Memory B cell (primary cell): ENCODE measurements around the gene ACVR1.

Experiments
- ATAC-seq: fragments of 150-1000 bp; cut with Tn5 transposase; 2 replicates; pipeline ENCODE4 v1.10.0; 2021; ENCODE audit warnings: low read depth, mild to moderate bottlenecking, moderate library complexity
- DNase-seq, 2 donors: peaks; one replicate each; pipeline ENCODE4 v3.0.0; 2022; ENCODE audit warnings: low spot score in 2 of 2
- H3K27ac Mint-ChIP-seq: one replicate; pipeline ENCODE4 v1.8.0; 2022; ENCODE audit warnings: mild to moderate bottlenecking, moderate library complexity, mixed read lengths
- H3K27me3 Mint-ChIP-seq: one replicate; pipeline ENCODE4 v1.8.0; 2022; ENCODE audit warnings: mixed read lengths
- H3K36me3 Mint-ChIP-seq: one replicate; pipeline ENCODE4 v1.8.0; 2022; ENCODE audit warnings: mild to moderate bottlenecking, mixed read lengths
- H3K4me1 Mint-ChIP-seq: one replicate; pipeline ENCODE4 v1.8.0; 2022; ENCODE audit warnings: mixed read lengths
- H3K4me3 Mint-ChIP-seq: one replicate; pipeline ENCODE4 v1.8.0; 2022; ENCODE audit warnings: mild to moderate bottlenecking, moderate library complexity, mixed read lengths
- H3K9me3 Mint-ChIP-seq: one replicate; pipeline ENCODE4 v1.8.0; 2022; ENCODE audit warnings: mixed read lengths

ACVR1 gene

DNA sequence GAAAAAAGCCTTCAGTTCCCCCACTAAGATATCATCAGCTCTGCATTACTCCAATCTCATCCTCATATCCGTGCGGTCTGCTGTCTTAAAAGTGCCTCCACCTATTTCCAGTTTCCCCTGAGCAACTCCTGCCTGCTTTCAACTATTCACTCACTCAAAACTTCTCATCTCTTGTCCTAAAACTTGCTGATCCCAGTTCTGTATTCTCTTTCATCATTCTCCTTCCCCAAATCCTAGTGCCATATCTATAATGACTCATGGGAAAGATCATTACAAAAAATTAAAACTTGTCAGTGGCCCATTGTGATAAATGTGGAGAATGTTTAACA lies 20.0 kb downstream of the ACVR1 start:
- no peak overlapping the region for H3K27ac Mint-ChIP-seq
- no peak for DNase-seq
- no peak for ATAC-seq
- peaks cover 10% of the 10 kb centered on the region for H3K36me3 Mint-ChIP-seq
- H3K27me3 Mint-ChIP-seq: no peaks in the 10 kb centered on the region
- no peaks in the 10 kb centered on the region for H3K9me3 Mint-ChIP-seq
- H3K4me3 Mint-ChIP-seq: no peak overlapping the region
- H3K4me1 Mint-ChIP-seq: peaks cover 9% of the 10 kb centered on the region

DNA sequence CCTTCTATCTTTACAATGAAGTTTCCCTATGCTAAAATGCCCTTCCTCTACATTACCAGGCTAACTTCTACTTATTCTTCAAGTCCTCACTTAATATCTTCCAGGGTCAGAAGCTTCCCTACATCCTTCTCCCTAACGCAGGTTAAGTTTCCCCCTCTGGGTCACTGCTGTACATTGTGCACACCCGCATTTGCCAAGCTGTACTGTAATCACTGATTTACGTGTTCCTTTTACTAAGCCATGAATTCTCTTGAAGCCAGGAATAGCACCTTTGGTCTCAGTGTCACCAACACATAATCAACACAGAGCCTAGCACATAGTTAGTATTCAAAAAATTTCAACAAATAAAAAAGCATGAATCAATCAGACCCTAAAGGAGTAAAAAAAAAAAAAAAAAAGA lies 22.3 kb downstream of the ACVR1 start:
- Mint-ChIP-seq H3K27me3 (no peaks in the 10 kb centered on the region), H3K27ac (no peak overlapping the region), H3K9me3 (no peaks in the 10 kb centered on the region), H3K36me3 (peaks cover 9% of the 10 kb centered on the region), H3K4me1 (peaks cover 7% of the 10 kb centered on the region), H3K4me3 (no peak overlapping the region)
- DNase-seq (no peak), ATAC-seq (no peak)

GRCh38 chr2:157853211-157853610 lies 22.9 kb downstream of the ACVR1 start:
- peaks cover 7% of the 10 kb centered on the region for H3K4me1 Mint-ChIP-seq
- H3K27ac Mint-ChIP-seq: no peak overlapping the region
- H3K27me3 Mint-ChIP-seq: no peaks in the 10 kb centered on the region
- no peak overlapping the region for H3K4me3 Mint-ChIP-seq
- DNase-seq (no peak), ATAC-seq (no peak)
- H3K9me3 Mint-ChIP-seq: no peaks in the 10 kb centered on the region
- H3K36me3 Mint-ChIP-seq: peaks cover 9% of the 10 kb centered on the region

- no peak overlapping the region for H3K4me3 Mint-ChIP-seq
- DNase-seq (no peak), ATAC-seq (no peak)
- H3K36me3 Mint-ChIP-seq: peaks cover 15% of the 10 kb centered on the region
- no peaks in the 10 kb centered on the region for H3K27me3 Mint-ChIP-seq
- peaks cover 15% of the 10 kb centered on the region for H3K4me1 Mint-ChIP-seq
- no peaks in the 10 kb centered on the region for H3K9me3 Mint-ChIP-seq
- H3K27ac Mint-ChIP-seq: no peak overlapping the region
Measured at GRCh38 chr2:157849591-157849990, 26.5 kb downstream of the ACVR1 start.

DNA sequence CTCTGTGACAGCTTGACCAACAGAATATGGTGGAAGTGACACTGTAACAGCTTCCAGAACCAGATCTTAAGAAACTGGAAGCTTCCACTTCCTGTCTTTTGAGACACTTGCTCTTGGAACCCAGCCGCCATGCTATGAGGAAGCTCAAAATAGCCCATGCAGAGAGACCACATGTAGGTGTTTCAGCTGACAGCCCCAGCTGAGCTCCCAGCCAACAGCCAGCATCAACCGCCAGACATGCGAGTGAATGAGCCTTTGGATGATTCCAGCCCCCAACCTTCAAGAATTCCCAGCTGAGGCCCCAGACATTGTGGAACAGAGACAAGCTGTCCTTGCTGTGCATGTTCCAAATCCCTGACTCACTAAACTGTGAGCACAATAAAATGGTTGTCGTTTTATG lies 27.9 kb downstream of the ACVR1 start:
- H3K4me3 Mint-ChIP-seq: no peak overlapping the region
- no peaks in the 10 kb centered on the region for H3K27me3 Mint-ChIP-seq
- H3K9me3 Mint-ChIP-seq: no peaks in the 10 kb centered on the region
- H3K36me3 Mint-ChIP-seq: peaks cover 17% of the 10 kb centered on the region
- peaks cover 10% of the 10 kb centered on the region for H3K4me1 Mint-ChIP-seq
- DNase-seq (no peak), ATAC-seq (no peak)
- no peak overlapping the region for H3K27ac Mint-ChIP-seq

- DNase-seq: no peak
- ATAC-seq: no peak
- Mint-ChIP-seq H3K27me3 (no peaks in the 10 kb centered on the region), H3K9me3 (no peaks in the 10 kb centered on the region), H3K4me1 (peaks cover 12% of the 10 kb centered on the region), H3K4me3 (no peak overlapping the region), H3K27ac (no peak overlapping the region), H3K36me3 (peaks cover 20% of the 10 kb centered on the region)
Measured at GRCh38 chr2:157845081-157845480, 31.0 kb downstream of the ACVR1 start.

DNA sequence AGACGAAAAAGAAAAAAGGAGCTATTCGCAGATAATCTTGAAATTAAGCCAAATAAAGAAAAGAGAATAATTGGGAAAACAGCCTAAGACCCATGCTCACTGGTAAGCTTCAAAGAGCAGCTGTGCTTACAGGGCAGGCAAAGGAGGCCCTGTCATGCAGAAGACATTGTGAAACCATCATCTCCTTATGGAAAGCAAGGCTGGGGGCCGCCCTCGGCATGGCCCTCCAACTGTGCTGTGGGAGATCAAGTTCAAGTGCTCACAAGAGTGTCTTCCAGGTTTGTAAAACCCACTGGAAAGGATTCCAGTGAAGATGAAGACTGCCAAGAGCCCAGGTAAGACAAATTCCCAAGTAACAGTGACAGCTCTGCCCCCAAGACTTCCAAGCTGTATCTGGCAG lies 32.2 kb downstream of the ACVR1 start:
- Mint-ChIP-seq H3K4me1 (peaks cover 12% of the 10 kb centered on the region), H3K27me3 (no peaks in the 10 kb centered on the region), H3K4me3 (no peak overlapping the region), H3K9me3 (no peaks in the 10 kb centered on the region), H3K27ac (no peak overlapping the region), H3K36me3 (peaks cover 18% of the 10 kb centered on the region)
- ATAC-seq (no peak), DNase-seq (no peak)

DNA sequence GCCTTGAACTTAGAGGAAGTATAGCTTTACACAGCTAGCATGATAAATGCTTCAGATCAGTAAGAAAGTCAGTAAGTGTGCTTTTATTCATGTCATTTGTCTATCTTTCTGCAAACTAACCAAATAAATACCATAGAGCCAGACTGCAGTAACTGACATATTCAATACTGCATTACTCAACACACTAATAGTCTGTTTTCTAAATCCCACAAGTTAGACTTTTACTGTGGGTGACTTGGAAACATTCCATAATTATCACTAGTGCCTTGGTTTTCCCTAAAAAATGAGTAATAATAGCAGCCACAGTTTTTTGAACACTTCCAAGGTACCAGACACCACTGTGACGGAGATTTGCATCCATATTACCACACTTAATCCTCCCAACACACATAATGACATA lies 33.0 kb downstream of the ACVR1 start:
- H3K4me3 Mint-ChIP-seq: no peak overlapping the region
- no peaks in the 10 kb centered on the region for H3K9me3 Mint-ChIP-seq
- peaks cover 18% of the 10 kb centered on the region for H3K36me3 Mint-ChIP-seq
- no peak for ATAC-seq
- H3K27ac Mint-ChIP-seq: no peak overlapping the region
- H3K27me3 Mint-ChIP-seq: no peaks in the 10 kb centered on the region
- no peak for DNase-seq
- H3K4me1 Mint-ChIP-seq: peaks cover 15% of the 10 kb centered on the region

- Mint-ChIP-seq H3K27ac (no peak overlapping the region), H3K9me3 (no peaks in the 10 kb centered on the region), H3K27me3 (no peaks in the 10 kb centered on the region), H3K36me3 (peaks cover 15% of the 10 kb centered on the region), H3K4me3 (no peak overlapping the region), H3K4me1 (peaks cover 13% of the 10 kb centered on the region)
- no peak for DNase-seq
- no peak for ATAC-seq
Measured at GRCh38 chr2:157842106-157842879, 33.8 kb downstream of the ACVR1 start.

DNA sequence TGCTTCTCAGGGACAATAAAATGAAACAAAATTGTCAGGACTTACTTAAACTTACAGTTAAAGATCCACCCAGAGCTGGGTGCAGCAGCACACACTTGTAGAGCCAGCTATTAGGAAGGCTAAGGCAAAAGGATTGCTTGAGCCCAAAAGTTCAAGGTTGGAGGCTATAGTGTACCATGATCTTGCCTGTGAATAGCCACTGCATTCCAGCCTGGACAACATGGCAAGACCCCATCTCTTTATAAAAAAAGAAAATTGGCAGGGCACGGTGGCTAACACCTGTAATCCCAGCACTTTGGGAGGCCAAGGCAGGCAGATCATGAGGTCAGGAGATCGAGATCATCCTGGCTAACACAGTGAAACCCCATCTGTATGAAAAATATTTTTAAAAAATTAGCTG lies 34.6 kb downstream of the ACVR1 start:
- no peak for DNase-seq
- no peaks in the 10 kb centered on the region for H3K27me3 Mint-ChIP-seq
- peaks cover 16% of the 10 kb centered on the region for H3K36me3 Mint-ChIP-seq
- ATAC-seq: no peak
- no peaks in the 10 kb centered on the region for H3K9me3 Mint-ChIP-seq
- H3K4me3 Mint-ChIP-seq: no peak overlapping the region
- no peak overlapping the region for H3K27ac Mint-ChIP-seq
- peaks cover 13% of the 10 kb centered on the region for H3K4me1 Mint-ChIP-seq

- Mint-ChIP-seq H3K9me3 (no peaks in the 10 kb centered on the region), H3K4me1 (peaks cover 10% of the 10 kb centered on the region), H3K4me3 (no peak overlapping the region), H3K36me3 (peaks cover 12% of the 10 kb centered on the region), H3K27me3 (no peaks in the 10 kb centered on the region), H3K27ac (no peak overlapping the region)
- ATAC-seq (no peak), DNase-seq (no peak)
Measured at GRCh38 chr2:157840568-157841156, 35.5 kb downstream of the ACVR1 start.

- DNase-seq (no peak), ATAC-seq (no peak)
- H3K27me3 Mint-ChIP-seq: no peaks in the 10 kb centered on the region
- no peaks in the 10 kb centered on the region for H3K9me3 Mint-ChIP-seq
- no peak overlapping the region for H3K27ac Mint-ChIP-seq
- peaks cover 5% of the 10 kb centered on the region for H3K4me1 Mint-ChIP-seq
- H3K36me3 Mint-ChIP-seq: peaks cover 7% of the 10 kb centered on the region
- no peak overlapping the region for H3K4me3 Mint-ChIP-seq
Measured at GRCh38 chr2:157839822-157840221, 36.3 kb downstream of the ACVR1 start.

DNA sequence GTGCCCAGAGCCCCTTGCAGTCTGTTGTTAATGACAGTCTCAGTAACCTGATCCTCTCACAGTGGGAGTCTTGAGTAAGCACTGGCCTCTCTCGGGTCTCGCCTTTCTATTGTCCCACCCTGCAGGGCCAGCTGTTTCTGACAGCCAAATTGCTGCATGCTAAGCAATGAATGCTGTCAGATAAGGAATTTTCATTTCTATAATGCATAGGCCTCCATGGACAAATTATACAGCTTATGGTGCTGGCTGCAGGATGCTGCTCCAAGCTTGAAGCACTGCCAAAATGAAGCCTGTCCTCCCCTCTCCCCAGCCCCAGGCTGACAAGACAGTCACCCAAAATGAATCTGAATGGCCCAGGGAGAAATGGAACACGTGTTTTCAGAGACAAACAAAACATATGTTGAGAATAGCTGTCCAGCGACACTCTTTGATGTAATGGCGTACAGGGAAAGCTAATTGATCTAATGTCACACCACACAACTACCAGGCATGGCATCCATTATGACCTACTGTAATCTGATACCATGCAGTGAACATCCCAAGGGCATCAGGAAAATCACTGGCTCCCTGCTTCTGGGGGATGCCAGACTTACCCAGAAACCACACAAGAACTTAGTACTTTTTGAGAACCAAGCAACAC lies 36.8 kb downstream of the ACVR1 start:
- Mint-ChIP-seq H3K27ac (no peak overlapping the region), H3K9me3 (no peaks in the 10 kb centered on the region), H3K36me3 (peaks cover 6% of the 10 kb centered on the region), H3K4me3 (no peak overlapping the region), H3K27me3 (no peaks in the 10 kb centered on the region), H3K4me1 (peaks cover 5% of the 10 kb centered on the region)
- no peak for ATAC-seq
- no peak for DNase-seq

DNA sequence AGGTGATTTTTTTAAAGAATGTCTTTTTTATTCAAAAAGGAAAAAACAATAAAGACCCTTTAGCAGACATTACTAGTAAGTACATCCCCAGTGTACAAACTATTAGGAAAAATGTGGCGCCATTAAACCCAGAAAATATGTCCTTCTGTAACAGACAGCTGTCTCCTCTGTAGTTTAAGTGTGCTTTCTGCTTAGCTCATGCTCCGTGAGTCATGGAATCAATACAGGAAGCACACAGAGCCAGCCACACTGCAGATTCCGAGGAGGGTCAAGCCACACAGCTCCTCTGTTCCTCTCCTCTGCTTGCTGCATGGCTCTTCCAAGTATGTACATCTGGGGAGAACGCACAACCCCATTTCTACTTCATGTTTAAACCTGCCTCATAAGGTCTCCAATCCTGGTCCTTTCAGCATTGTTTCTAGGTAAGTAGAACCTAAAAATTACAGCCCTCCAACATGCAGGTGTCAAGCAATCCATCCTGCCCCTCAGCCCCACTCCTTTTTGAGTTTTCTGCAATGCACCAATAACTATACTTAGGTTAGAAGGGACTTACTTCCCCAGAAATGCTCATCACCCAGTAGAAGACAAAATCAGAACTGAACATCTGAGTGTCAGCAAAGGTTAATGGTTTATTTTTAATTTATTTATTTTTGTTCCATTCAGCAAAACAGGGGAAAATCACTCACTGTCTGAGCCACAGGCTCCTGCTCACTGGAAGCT lies 37.5 kb downstream of the ACVR1 start:
- Mint-ChIP-seq H3K27me3 (no peaks in the 10 kb centered on the region), H3K4me3 (no peak overlapping the region), H3K27ac (no peak overlapping the region), H3K4me1 (peaks cover 5% of the 10 kb centered on the region), H3K36me3 (peaks cover 5% of the 10 kb centered on the region), H3K9me3 (no peaks in the 10 kb centered on the region)
- no peak for DNase-seq
- ATAC-seq: no peak
